DMS 273 (cell line): ENCODE data around the gene P2RY14.

Experiments used
- DNase-seq: peaks from one replicate; lab custom pipeline; 2025; ENCODE audit not compliant: unreplicated experiment; lab: John Stamatoyannopoulos, UW

P2RY14 gene

GRCh38 chr3:151278230-151278629 is at the start of gene P2RY14:
TSS of gene P2RY14 (minus strand) at chr3:151278542. CDS start at chr3:151214316, 64,226 bp downstream.
- no peak for DNase-seq

DNA sequence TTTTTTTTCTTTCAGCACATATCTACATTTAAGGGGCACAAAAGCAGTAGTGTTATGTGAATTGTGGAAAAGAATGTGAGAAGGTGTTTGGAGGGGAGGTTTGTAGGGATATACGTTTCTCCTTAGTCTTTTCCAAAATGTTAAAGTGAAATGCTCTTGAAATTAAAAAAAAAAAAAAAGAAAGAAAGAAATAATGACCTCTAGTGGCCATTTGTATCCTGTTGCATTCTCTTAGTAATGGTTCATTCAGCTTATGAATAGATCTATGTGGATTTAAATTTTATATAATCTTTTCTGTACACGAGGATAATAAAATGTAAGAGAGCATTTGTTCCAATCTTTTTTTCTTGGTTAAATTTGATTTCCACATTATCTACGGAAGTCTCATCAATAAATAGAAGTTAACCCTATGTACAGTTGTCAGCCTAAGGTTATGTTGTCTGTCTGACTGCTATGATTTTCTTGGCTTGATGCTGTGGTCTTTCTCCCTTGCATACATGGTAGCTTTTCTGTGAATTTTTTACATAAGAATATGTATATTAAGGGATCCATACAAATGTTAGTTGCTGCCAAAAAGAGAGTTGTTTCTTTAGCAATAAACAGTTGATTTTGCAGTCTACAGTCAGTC is 49.3 kb upstream of the P2RY14 start:
- peak; percentile 53 for DNase-seq

- no peak for DNase-seq
These were observed 44.2 kb upstream of the P2RY14 start for GRCh38 chr3:151322511-151322910.

DNA sequence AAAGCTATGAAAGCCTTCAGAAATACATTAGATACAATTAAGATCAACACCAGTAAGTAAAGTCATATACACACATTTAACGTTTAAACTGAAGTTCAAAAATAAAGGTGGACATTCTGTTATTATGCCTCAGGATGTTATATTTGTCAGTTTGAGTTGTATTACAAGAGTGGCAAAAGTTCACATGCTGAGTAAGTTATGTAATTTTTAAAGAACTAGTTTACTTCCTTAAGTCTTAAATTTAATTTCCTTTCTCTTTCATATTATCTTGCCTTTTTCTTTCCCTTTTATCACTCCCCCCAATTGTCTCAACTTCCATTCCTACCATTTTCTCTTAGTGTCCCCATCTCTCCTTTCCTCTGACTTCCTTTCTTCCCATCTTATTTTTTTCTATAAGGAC is 43.2 kb upstream of the P2RY14 start:
- no peak for DNase-seq

DNA sequence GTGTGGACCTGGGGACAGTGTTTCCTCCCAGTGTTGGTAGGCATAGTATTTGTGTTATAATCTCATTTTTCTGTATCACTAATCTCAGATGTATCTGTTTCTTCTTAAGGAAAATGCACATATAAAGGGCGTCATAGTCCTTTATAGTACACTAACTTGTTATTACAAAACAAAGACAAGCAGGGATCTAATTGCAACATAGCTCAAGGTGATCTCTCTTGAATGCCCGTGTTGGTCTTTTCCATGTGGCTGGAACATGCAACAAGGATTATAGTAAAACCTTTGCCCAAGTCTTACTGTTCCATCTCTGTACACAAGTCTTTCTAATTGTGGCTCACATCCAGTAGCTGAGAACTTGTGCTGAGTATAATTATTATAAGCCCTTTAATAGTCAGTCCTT is 41.8 kb upstream of the P2RY14 start:
- DNase-seq, result no peak

DNA sequence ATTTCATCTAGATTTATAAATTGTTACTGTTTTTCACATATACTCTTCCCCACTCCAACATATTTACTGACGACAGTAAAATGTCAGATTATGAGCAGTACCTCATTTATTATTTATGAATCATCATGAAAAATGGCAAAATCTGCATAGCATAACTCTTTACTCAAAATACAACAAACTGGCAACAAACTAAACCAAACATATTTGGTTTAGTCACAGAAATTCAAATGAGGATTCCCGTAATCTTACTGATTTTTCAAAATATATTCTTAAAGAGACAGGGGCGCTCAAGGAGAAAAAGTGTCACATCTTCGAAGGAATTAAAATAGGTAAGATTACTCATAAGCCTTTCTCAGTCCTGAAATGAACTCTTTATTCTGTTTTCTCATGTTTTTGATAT is 41.3 kb upstream of the P2RY14 start:
- no peak for DNase-seq

GRCh38 chr3:151318991-151319390 is 40.6 kb upstream of the P2RY14 start:
- DNase-seq, result no peak

DNA sequence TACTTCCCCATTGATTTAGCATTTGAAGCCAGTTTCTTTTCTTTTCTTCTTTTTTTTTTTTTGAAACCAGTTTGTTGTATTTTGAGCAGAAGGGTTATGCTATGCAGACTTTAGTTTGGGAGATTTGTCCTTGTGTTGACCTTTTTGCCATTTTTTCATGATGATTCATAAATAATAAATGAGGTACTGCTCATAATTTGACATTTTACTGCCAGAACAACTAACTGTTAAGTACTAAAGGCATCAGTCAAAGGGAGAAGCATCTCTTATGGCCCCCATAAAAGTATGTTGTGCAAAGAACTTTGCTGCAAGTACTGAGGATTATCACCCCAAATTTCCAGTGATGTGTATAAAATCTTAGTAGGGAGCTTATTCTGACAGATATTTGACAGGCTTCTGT is 40.0 kb upstream of the P2RY14 start:
- no peak for DNase-seq

- no peak for DNase-seq
These were observed 38.1 kb upstream of the P2RY14 start, which contains the start of gene GPR87 for GRCh38 chr3:151316267-151316991. TSS of gene GPR87 (minus strand) at chr3:151316820. CDS start at chr3:151300100, 16,720 bp downstream.

DNA sequence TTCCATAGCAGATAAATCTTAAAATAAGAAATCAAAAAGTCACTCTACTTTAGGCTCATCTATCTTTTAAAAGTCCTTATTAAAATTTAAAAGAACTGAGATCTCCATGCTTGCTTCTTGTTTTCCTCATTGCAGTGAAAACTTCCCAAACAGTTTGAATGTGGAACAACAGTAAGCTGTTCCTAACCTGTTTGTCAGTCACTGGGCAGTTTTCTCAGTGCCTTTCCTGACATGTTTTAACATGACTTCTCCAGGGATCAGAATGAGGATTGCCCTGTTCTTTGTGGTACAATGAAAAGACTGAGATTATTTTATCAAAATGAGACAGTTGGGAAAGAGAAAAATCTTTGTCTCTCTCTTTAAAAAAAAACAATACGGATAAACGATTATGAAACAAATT is 37.5 kb upstream of the P2RY14 start:
- DNase-seq, result no peak

- no peak for DNase-seq
These were observed 36.8 kb upstream of the P2RY14 start for GRCh38 chr3:151315136-151315535.

DNA sequence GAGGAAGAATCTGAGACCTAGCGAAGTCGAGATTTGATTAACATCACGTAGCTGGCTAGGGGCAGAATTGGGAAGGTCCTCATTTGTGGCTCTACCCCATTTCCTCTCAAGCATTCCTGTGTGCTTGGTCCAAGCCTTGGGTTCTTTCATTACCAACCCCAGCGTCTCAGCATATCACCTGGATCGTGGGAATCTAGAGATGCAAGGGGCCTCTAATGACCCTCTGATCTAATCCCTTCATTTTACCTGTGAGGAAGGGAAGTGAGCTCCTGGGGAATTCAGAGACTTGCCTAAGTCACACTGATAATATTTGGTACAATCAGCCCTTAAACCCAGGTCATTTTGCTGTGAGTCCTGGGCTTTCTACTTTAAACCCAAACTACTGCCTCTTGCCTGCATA is 36.3 kb upstream of the P2RY14 start:
- DNase-seq, result no peak

- DNase-seq, result no peak
These were observed 35.8 kb upstream of the P2RY14 start for GRCh38 chr3:151314137-151314536.

- DNase-seq, result no peak
These were observed 34.6 kb upstream of the P2RY14 start for GRCh38 chr3:151312972-151313371.

GRCh38 chr3:151309566-151309965 is 31.2 kb upstream of the P2RY14 start:
- DNase-seq, result no peak

GRCh38 chr3:151307583-151308488 is 29.5 kb upstream of the P2RY14 start:
- no peak for DNase-seq

DNA sequence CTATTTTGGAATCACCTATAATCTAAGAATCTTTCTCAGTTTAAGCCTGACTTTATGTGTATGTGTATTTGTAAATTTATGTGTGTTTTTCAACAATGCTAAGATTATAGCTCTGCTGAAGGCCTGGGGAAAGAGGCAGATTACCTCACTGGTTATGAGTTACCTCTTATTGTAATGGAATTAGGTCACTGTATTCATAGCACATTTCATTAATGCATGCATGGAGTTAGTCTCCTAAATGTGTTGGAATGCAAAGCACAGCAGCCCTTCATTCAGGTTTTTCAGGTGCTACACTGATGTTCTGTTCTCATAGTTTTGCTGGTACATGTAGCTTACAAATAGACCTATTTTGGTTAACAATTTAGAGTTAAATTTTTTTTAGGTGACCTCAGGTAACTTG is 28.8 kb upstream of the P2RY14 start:
- no peak for DNase-seq

DNA sequence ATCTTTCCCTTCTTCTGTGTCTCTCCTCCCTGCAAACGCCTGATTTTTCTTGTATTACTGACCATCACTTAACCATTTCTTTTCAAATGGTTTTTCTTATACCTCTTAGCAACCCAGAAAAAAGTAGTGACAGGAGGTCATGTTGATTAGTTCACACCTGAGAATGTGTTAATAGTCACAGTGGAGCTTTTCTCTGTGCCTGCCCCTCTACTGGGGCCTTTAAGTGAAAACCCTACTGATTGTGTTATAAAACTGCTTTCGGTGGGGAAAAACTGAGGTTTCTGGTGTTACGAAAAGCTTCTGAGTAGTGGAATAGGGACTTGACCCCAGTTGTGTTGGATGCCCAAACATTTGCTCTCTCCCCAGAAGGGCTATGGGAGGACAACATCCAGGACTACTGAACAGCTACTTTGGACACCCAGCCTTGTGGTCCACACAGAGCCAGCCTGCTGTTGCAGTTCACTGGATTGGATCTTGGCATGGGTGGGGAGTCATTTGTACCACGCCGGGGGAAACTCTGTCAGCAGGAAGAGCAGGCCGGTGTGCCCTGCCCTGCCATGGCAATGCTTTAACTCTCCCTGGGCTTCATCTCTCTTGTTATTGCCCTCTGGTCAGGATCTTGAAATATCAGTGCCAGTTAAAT is 27.9 kb upstream of the P2RY14 start:
- DNase-seq, result no peak

GRCh38 chr3:151305775-151306151 is 27.4 kb upstream of the P2RY14 start:
- no peak for DNase-seq

- peak; percentile 22 for DNase-seq
These were observed 26.9 kb upstream of the P2RY14 start for GRCh38 chr3:151305060-151305774.

DNA sequence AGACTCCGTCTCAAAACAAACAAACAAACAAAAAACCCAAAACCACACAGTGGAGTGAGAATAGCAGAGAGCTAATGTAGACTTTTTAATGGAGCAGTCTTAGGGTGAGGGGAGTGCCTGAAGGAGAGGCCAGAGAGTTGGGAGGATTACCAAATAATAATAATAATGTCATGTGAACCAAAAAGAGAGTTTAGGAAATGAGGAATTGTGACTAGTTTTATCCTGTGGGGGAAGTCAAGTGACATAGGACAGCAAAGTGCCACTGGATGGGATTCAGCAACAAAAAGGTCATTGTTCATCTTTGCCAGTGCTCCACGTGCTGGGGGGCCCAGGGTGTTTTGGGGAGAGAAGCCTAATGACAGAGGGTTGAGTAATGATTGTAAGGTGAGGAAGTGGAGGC is 25.4 kb upstream of the P2RY14 start:
- no peak for DNase-seq
